H1 (cell line): ENCODE measurements around the gene ZNF440. TPM values are rescaled to one million over a fixed set of nuclear protein-coding genes. Genes with fewer than 3 reads are reported as not detected.

ENCODE experiments used
- BRCA1 ChIP-seq: IDR thresholded peaks from 2 replicates; pipeline ENCODE4 v1.6.1; 2012; ENCODE audit warnings: low read depth, low read length, improper control_type of control experiment
- CBX5 ChIP-seq: fragments of 300-800, 300-1000 bp; sonication (generic); IDR thresholded peaks from 2 replicates; pipeline ENCODE4 v1.7.1; 2016; ENCODE audit warnings: antibody characterized with exemption, low read length, low read depth
- CHD2 ChIP-seq: IDR thresholded peaks from 2 replicates; pipeline ENCODE4 v1.6.1; 2012; ENCODE audit warnings: low read length, improper control_type of control experiment
- CTBP2 ChIP-seq: IDR thresholded peaks from 2 replicates; pipeline ENCODE4 v1.7.0; 2011; ENCODE audit warnings: borderline replicate concordance, mild to moderate bottlenecking, moderate library complexity, mixed read lengths, low read length; ENCODE audit not compliant: insufficient read depth, insufficient read length
- EP300 ChIP-seq, 2 experiments: IDR thresholded peaks; 1 replicate in 1 of 2; 2 replicates in 1 of 2; pipeline ENCODE4 v1.6.1; 2011 to 2012; ENCODE audit warnings: low read depth in 2 of 2, low read length in 2 of 2, mild to moderate bottlenecking in 2 of 2, borderline replicate concordance in 1 of 2, inconsistent platforms in 1 of 2, moderate library complexity in 1 of 2
- GABPA ChIP-seq: IDR thresholded peaks from 2 replicates; pipeline ENCODE4 v1.6.1; 2011; ENCODE audit warnings: mild to moderate bottlenecking, low read length, moderate library complexity, borderline replicate concordance; ENCODE audit not compliant: insufficient read depth
- HDAC6 ChIP-seq: IDR thresholded peaks from one replicate; pipeline ENCODE4 v1.7.1; 2012; ENCODE audit warnings: low read depth, mild to moderate bottlenecking, inconsistent platforms, low read length, moderate library complexity
- JUND ChIP-seq: IDR thresholded peaks from 2 replicates; pipeline ENCODE4 v1.6.1; 2011; ENCODE audit warnings: mild to moderate bottlenecking, improper control_type of control experiment, low read length
- NRF1 ChIP-seq: IDR thresholded peaks from 2 replicates; pipeline ENCODE4 v1.6.1; 2011; ENCODE audit warnings: mild to moderate bottlenecking, low read depth, low read length, improper control_type of control experiment
- POLR2A ChIP-seq, 2 experiments: IDR thresholded peaks; 1 replicate in 1 of 2; 2 replicates in 1 of 2; pipeline ENCODE4 v1.6.1; 2011; ENCODE audit warnings: low read depth in 2 of 2, low read length in 2 of 2, mild to moderate bottlenecking in 2 of 2; ENCODE audit errors: control extremely low read depth in 1 of 2
- POLR2AphosphoS5 ChIP-seq: IDR thresholded peaks from 2 replicates; pipeline ENCODE4 v1.6.1; 2011; ENCODE audit warnings: low read depth, low read length
- RAD21 ChIP-seq, 2 experiments: IDR thresholded peaks in 1 of 2; conservative IDR thresholded peaks in 1 of 2; 2 replicates each; pipeline ENCODE4 v1.6.1; 2011; ENCODE audit warnings: low read depth in 2 of 2, low read length in 2 of 2, improper control_type of control experiment in 1 of 2, inconsistent platforms in 1 of 2, mild to moderate bottlenecking in 1 of 2, moderate library complexity in 1 of 2
- RBBP5 ChIP-seq: IDR thresholded peaks from 2 replicates; pipeline ENCODE4 v1.7.1; 2012; ENCODE audit warnings: low read depth, mild to moderate bottlenecking, inconsistent platforms, low read length, moderate library complexity, borderline replicate concordance
- SIRT6 ChIP-seq: IDR thresholded peaks from one replicate; pipeline ENCODE4 v1.7.1; 2012; ENCODE audit warnings: low read length, inconsistent platforms
- SP1 ChIP-seq: IDR thresholded peaks from 2 replicates; pipeline ENCODE4 v1.6.1; 2011; ENCODE audit warnings: low read depth, low read length
- SP2 ChIP-seq: IDR thresholded peaks from 2 replicates; pipeline ENCODE4 v1.6.1; 2012; ENCODE audit warnings: mild to moderate bottlenecking, low read length, inconsistent platforms
- SUZ12 ChIP-seq: fragments of 200-600 bp; sonication (generic); IDR thresholded peaks from 2 replicates; pipeline ENCODE4 v1.6.1; 2012; ENCODE audit warnings: mild to moderate bottlenecking, inconsistent platforms, low read length, moderate library complexity, mixed read lengths
- TAF7 ChIP-seq: optimal IDR thresholded peaks from 2 replicates; pipeline ENCODE3; 2011; ENCODE audit warnings: low read depth, mild to moderate bottlenecking, inconsistent platforms, low read length, moderate library complexity, borderline replicate concordance
- polyA plus RNA-seq, 7 experiments: library from polyadenylated mRNA; depleted of rRNA in 3 of 7; stranded (reverse) in 5 of 7; unstranded in 2 of 7; fragments of >200 nt in 5 of 7; fragments of 200-250 nt in 2 of 7; gene quantifications; 1 replicate in 5 of 7; 2 replicates in 1 of 7; 4 replicates in 1 of 7; pipeline versions ENCODE4 v1.2.1 to v1.2.3, GENCODE V29; 2011 to 2013; ENCODE audit warnings: missing spikeins in 2 of 7, mixed read lengths in 2 of 7
- total RNA-seq: library from RNA; stranded (reverse); fragmentation: NEBNext Ultra II Directional; extraction: Animal tissue kit (Norgen Biotek cat#: 25700); gene quantifications from 2 replicates; pipeline ENCODE4 v1.2.1, GENCODE V29; 2021
- TF ChIP-seq, protein P1 (sequence below), 3 experiments: IDR thresholded peaks; 1 replicate in 2 of 3; 2 replicates in 1 of 3; pipeline versions ENCODE4 v1.5.1 to v1.6.1; 2011; ENCODE audit warnings: low read length in 3 of 3, mild to moderate bottlenecking in 3 of 3, inconsistent platforms in 2 of 3, low read depth in 1 of 3, moderate library complexity in 1 of 3; ENCODE audit not compliant: insufficient read depth in 1 of 3; ENCODE audit errors: control extremely low read depth in 1 of 3
- TF ChIP-seq, protein P2 (sequence below): IDR thresholded peaks from 2 replicates; pipeline ENCODE4 v1.6.1; 2012; ENCODE audit warnings: inconsistent platforms

The ZNF440 gene
- total and polyA plus RNA-seq, 2 of the 8 experiments (the other 6 are each of a cell fraction or from before 2014, with no cell fraction given), result 0.77 to 6.5 TPM

DNA sequence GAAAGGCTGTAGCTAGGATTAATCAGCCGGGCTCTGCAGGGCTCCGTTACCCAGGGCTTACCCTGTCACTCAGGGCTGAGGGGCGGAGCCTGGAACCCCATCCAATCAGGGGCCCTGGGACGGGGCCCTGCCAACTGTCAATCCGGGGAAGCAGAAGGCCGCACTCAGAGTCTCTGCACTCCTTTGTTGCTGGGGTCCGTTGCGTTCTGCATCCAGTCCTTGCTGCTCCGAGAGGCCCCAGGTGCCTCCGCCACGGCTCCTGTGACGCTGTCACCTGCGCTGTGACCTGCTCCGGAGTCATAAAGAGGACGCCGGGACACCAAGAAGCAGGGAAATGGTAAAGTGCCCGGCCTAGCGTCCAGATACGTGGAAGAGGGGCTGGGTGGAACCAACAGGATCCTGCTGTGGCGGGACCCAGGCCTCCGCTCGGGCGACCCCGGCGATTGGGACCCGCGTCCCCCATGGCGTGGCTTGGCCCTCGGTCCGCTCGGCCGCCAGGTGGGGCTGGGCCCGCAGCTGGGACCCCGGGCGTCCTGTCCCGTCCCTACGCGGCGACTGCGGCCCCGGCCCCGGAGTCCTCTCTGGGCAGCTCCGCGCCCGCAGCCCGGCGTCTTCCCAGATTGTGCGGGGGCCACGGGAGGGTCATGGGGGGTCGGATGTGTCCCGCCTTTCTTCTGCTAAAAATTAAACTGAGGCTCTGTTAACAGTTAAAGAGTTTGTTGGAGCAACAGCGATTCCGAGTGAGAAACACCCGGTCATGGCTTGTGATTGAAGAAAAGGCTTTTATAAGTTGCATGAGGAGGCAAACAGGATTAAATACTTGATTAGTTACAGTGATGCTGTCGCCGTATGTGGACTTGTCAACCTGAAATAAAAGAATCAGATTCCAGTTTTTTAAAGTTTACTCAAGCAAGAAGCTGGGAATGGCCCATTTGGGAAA lies 15.4 kb upstream of the ZNF440 start, which contains the start of gene ZNF491 (continued):
- TF ChIP-seq NRF1 (no peak), RBBP5 (no peak; the same call in 1 of the 2 replicates), SUZ12 (peak; percentile 23; the same call in 1 of the 2 replicates), CHD2 (no peak), BRCA1 (no peak), HDAC6 (no peak), GABPA (no peak), CTBP2 (no peak), TAF7 (no peak), POLR2AphosphoS5 (no peak), CBX5 (no peak), JUND (no peak), POLR2A (IDR thresholded peaks at IDR 0.05; ENCODE audit: control extremely low read depth in 1 of 2, low read depth in 2 of 2, low read length in 2 of 2) (peak in 1 of 2 experiments; percentile 44; a peak in 1 of 3 replicates), EP300 (IDR thresholded peaks at IDR 0.05; ENCODE audit: borderline replicate concordance in 1 of 2, low read depth in 2 of 2, low read length in 2 of 2) (no peak), SP1 (peak; percentile 68; the same call in 1 of the 2 replicates), SIRT6 (no peak), SP2 (no peak), RAD21 (IDR thresholded peaks at IDR 0.05 in 1 of 2, conservative IDR thresholded peaks at IDR 0.05 in 1 of 2; ENCODE audit: low read depth in 2 of 2, low read length in 2 of 2) (peak in 1 of 2 experiments; percentile 38; a peak in 3 of 4 replicates)
- TF ChIP-seq, protein P1, sequence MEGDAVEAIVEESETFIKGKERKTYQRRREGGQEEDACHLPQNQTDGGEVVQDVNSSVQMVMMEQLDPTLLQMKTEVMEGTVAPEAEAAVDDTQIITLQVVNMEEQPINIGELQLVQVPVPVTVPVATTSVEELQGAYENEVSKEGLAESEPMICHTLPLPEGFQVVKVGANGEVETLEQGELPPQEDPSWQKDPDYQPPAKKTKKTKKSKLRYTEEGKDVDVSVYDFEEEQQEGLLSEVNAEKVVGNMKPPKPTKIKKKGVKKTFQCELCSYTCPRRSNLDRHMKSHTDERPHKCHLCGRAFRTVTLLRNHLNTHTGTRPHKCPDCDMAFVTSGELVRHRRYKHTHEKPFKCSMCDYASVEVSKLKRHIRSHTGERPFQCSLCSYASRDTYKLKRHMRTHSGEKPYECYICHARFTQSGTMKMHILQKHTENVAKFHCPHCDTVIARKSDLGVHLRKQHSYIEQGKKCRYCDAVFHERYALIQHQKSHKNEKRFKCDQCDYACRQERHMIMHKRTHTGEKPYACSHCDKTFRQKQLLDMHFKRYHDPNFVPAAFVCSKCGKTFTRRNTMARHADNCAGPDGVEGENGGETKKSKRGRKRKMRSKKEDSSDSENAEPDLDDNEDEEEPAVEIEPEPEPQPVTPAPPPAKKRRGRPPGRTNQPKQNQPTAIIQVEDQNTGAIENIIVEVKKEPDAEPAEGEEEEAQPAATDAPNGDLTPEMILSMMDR (IDR thresholded peaks at IDR 0.05; ENCODE audit: control extremely low read depth in 1 of 3, insufficient read depth in 1 of 3, low read depth in 1 of 3, low read length in 3 of 3), result peak; percentile 38 to 43 (median 38)
- TF ChIP-seq, protein P2, sequence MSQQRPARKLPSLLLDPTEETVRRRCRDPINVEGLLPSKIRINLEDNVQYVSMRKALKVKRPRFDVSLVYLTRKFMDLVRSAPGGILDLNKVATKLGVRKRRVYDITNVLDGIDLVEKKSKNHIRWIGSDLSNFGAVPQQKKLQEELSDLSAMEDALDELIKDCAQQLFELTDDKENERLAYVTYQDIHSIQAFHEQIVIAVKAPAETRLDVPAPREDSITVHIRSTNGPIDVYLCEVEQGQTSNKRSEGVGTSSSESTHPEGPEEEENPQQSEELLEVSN, result no peak
